CD14-positive monocyte (primary cell): Measurements from ENCODE around the gene PRKN. TPM values are rescaled to one million over a fixed set of nuclear protein-coding genes. Genes with fewer than 3 reads are reported as not detected.

Experiments
- DNase-seq, 3 donors: peaks; one replicate each; pipeline ENCODE4 v3.0.0-alpha.2; 2011 to 2022
- H2AFZ ChIP-seq: 2 replicates; pipeline ENCODE4 v1.6.0; 2012; ENCODE audit warnings: mild to moderate bottlenecking, low read depth, low read length, inconsistent platforms; ENCODE audit not compliant: insufficient read depth, poor library complexity, severe bottlenecking
- H3K27ac ChIP-seq, 2 donors: 1 replicate in 1 of 2; 2 replicates in 1 of 2; pipeline ENCODE4 v1.5.1; 2012 to 2013; ENCODE audit warnings: low read length in 2 of 2, control low read depth in 1 of 2, inconsistent platforms in 1 of 2, low read depth in 1 of 2, mild to moderate bottlenecking in 1 of 2
- H3K27me3 ChIP-seq, 2 donors: one replicate each; pipeline versions ENCODE4 v1.6.0 to v1.6.1; 2011 to 2013; ENCODE audit warnings: low read length in 2 of 2; ENCODE audit not compliant: control insufficient read depth in 2 of 2, insufficient read depth in 2 of 2
- H3K36me3 ChIP-seq, 2 donors: replicated peaks in 1 of 2; 1 replicate in 1 of 2; 2 replicates in 1 of 2; pipeline versions ENCODE4 v1.5.1 to v1.6.1; 2012 to 2013; ENCODE audit warnings: low read length in 2 of 2, control low read depth in 1 of 2, inconsistent platforms in 1 of 2, mild to moderate bottlenecking in 1 of 2; ENCODE audit not compliant: insufficient read depth in 2 of 2, control insufficient read depth in 1 of 2
- H3K4me1 ChIP-seq, 2 donors: 1 replicate in 1 of 2; 2 replicates in 1 of 2; pipeline versions ENCODE4 v1.5.1 to v1.6.1; 2012 to 2013; ENCODE audit warnings: low read length in 2 of 2, control low read depth in 1 of 2, inconsistent platforms in 1 of 2, mild to moderate bottlenecking in 1 of 2, moderate library complexity in 1 of 2; ENCODE audit not compliant: insufficient read depth in 2 of 2, control insufficient read depth in 1 of 2
- H3K4me2 ChIP-seq: replicated peaks from 2 replicates; pipeline ENCODE3; 2012; ENCODE audit warnings: low read length, moderate library complexity, mild to moderate bottlenecking; ENCODE audit not compliant: poor library complexity, severe bottlenecking; ENCODE audit errors: extremely low read depth
- H3K4me3 ChIP-seq, 3 experiments: fragments of 200-600 bp in 1 of 3; sonication (generic) in 1 of 3; replicated peaks in 1 of 3; 1 replicate in 2 of 3; 2 replicates in 1 of 3; pipeline ENCODE4 v1.5.1; 2011 to 2013; ENCODE audit warnings: low read length in 3 of 3, mild to moderate bottlenecking in 3 of 3, control low read depth in 2 of 3, low read depth in 2 of 3, inconsistent platforms in 1 of 3, moderate library complexity in 1 of 3
- H3K79me2 ChIP-seq: 2 replicates; pipeline ENCODE4 v1.6.0; 2012; ENCODE audit warnings: mild to moderate bottlenecking, control low read depth, inconsistent platforms, low read length, moderate library complexity; ENCODE audit not compliant: insufficient read depth
- H3K9ac ChIP-seq: 2 replicates; pipeline ENCODE4 v1.6.0; 2017; ENCODE audit warnings: low read length, mild to moderate bottlenecking; ENCODE audit not compliant: insufficient read depth, poor library complexity, severe bottlenecking
- H3K9me3 ChIP-seq, 2 donors: replicated peaks in 1 of 2; 1 replicate in 1 of 2; 2 replicates in 1 of 2; pipeline versions ENCODE4 v1.5.1 to v1.6.1; 2012 to 2013; ENCODE audit warnings: low read length in 2 of 2, control low read depth in 1 of 2; ENCODE audit not compliant: control insufficient read depth in 1 of 2, insufficient read depth in 1 of 2
- H4K20me1 ChIP-seq: 2 replicates; pipeline ENCODE4 v1.6.0; 2012; ENCODE audit warnings: mild to moderate bottlenecking, low read length, control low read depth, moderate library complexity; ENCODE audit not compliant: insufficient read depth
- H3K27ac Mint-ChIP-seq, 7 donors: one replicate each; pipeline ENCODE4 v1.8.0; 2020; ENCODE audit warnings: mild to moderate bottlenecking in 7 of 7, mixed read lengths in 7 of 7, moderate library complexity in 6 of 7, inconsistent platforms in 2 of 7
- H3K27me3 Mint-ChIP-seq, 3 donors: one replicate each; pipeline ENCODE4 v1.8.0; 2021 to 2022; ENCODE audit warnings: low read depth in 3 of 3, mild to moderate bottlenecking in 3 of 3, mixed read lengths in 3 of 3, moderate library complexity in 3 of 3, inconsistent platforms in 1 of 3
- H3K36me3 Mint-ChIP-seq, 2 donors: one replicate each; pipeline ENCODE4 v1.8.0; 2020; ENCODE audit warnings: mixed read lengths in 2 of 2, inconsistent platforms in 1 of 2, mild to moderate bottlenecking in 1 of 2
- H3K4me1 Mint-ChIP-seq: one replicate; pipeline ENCODE4 v1.8.0; 2020; ENCODE audit warnings: mild to moderate bottlenecking, mixed read lengths
- H3K4me3 Mint-ChIP-seq, 2 donors: one replicate each; pipeline ENCODE4 v1.8.0; 2020; ENCODE audit warnings: mild to moderate bottlenecking in 2 of 2, mixed read lengths in 2 of 2, moderate library complexity in 1 of 2
- H3K9me3 Mint-ChIP-seq, 7 donors: one replicate each; pipeline ENCODE4 v1.8.0; 2020 to 2022; ENCODE audit warnings: mixed read lengths in 7 of 7, mild to moderate bottlenecking in 6 of 7, moderate library complexity in 6 of 7, inconsistent platforms in 2 of 7
- CTCF ChIP-seq: fragments of 200-600 bp; IDR thresholded peaks from one replicate; pipeline ENCODE4 v1.8.0; 2022; ENCODE audit warnings: antibody characterized with exemption, mild to moderate bottlenecking
- WGBS: methylation state at CpG from one replicate; pipeline ENCODE4 v1.1.5; 2013; ENCODE audit warnings: missing lambda C conversion rate; ENCODE audit not compliant: insufficient coverage; 5-methylcytosine and 5-hydroxymethylcytosine counted together
- intact Hi-C, 2 donors: fragments of 100-400 bp; cut with micrococcal nuclease; formaldehyde crosslinking; loops; one replicate each; pipeline versions ENCODE4 v1.15.0 to v1.15.1; 2023
- polyA plus RNA-seq, 3 donors: library from polyadenylated mRNA; depleted of rRNA in 1 of 3; unstranded in 2 of 3; stranded (reverse) in 1 of 3; fragments of 300-500 nt in 2 of 3; fragments of >200 nt in 1 of 3; fragmentation: Illumina TruSeq in 2 of 3; gene quantifications; 1 replicate in 2 of 3; 2 replicates in 1 of 3; pipeline ENCODE4 v1.2.3, GENCODE V29; 2012 to 2021

PRKN gene
- polyA plus RNA-seq, 3 donors = 0.19 to 0.21 TPM; not detected in 1

GRCh38 chr6:162019349-162019748 lies 708.2 kb downstream of the PRKN start:
- 60% methylated on average over 3 of the region's 6 CpGs for WGBS
- H3K36me3 Mint-ChIP-seq = no peaks in the 10 kb centered on the region
- no peak for DNase-seq
- intact Hi-C loops = no loop called here
- no peak overlapping the region for H3K4me2 ChIP-seq
- no peaks in the 10 kb centered on the region for H3K27me3 ChIP-seq
- no peaks in the 10 kb centered on the region for H3K79me2 ChIP-seq
- no peaks in the 10 kb centered on the region for H3K36me3 ChIP-seq
- H4K20me1 ChIP-seq = no peaks in the 10 kb centered on the region
- no peak overlapping the region for H3K4me3 ChIP-seq
- no peak overlapping the region for H2AFZ ChIP-seq
- no peak overlapping the region for H3K27ac Mint-ChIP-seq
- no peaks in the 10 kb centered on the region for H3K4me1 ChIP-seq
- peaks cover 0 to 2% (median 0%) of the 10 kb centered on the region in 3 donors for H3K27me3 Mint-ChIP-seq
- H3K9me3 Mint-ChIP-seq = peaks cover 3 to 27% (median 9%) of the 10 kb centered on the region in 7 donors
- no peak overlapping the region for H3K27ac ChIP-seq
- H3K9me3 ChIP-seq = peaks cover 15 to 21% of the 10 kb centered on the region in 2 donors
- H3K4me3 Mint-ChIP-seq = no peak overlapping the region
- TF ChIP-seq CTCF = no peak
- no peak overlapping the region for H3K9ac ChIP-seq
- no peaks in the 10 kb centered on the region for H3K4me1 Mint-ChIP-seq

- H3K27ac ChIP-seq = no peak overlapping the region
- no peaks in the 10 kb centered on the region for H3K4me1 ChIP-seq
- Mint-ChIP-seq H3K4me1 (no peaks in the 10 kb centered on the region), H3K27me3 (peaks cover 0 to 2% (median 0%) of the 10 kb centered on the region in 3 donors), H3K9me3 (peaks cover 3 to 25% (median 9%) of the 10 kb centered on the region in 7 donors), H3K36me3 (no peaks in the 10 kb centered on the region), H3K4me3 (no peak overlapping the region), H3K27ac (no peak overlapping the region)
- whole genome bisulfite sequencing = 33% methylated on average over 1 of the region's 5 CpGs
- H3K4me3 ChIP-seq = no peak overlapping the region
- no peaks in the 10 kb centered on the region for H3K36me3 ChIP-seq
- no peaks in the 10 kb centered on the region for H3K27me3 ChIP-seq
- DNase-seq = no peak
- no peaks in the 10 kb centered on the region for H3K79me2 ChIP-seq
- peaks cover 9 to 18% of the 10 kb centered on the region in 2 donors for H3K9me3 ChIP-seq
- no peak overlapping the region for H2AFZ ChIP-seq
- intact Hi-C loops = no loop called here
- no peak overlapping the region for H3K4me2 ChIP-seq
- TF ChIP-seq CTCF = no peak
- no peaks in the 10 kb centered on the region for H4K20me1 ChIP-seq
- no peak overlapping the region for H3K9ac ChIP-seq
Observed at GRCh38 chr6:162017536-162017935, 710.0 kb downstream of the PRKN start.
